Naive thymus-derived CD4-positive, alpha-beta T cell (primary cell): ENCODE results near the gene FAF1. TPM values are rescaled to one million over a fixed set of nuclear protein-coding genes. Genes with fewer than 3 reads are reported as not detected.

Source experiments
- ATAC-seq: fragments of 150-1000 bp; cut with Tn5 transposase; 2 replicates; pipeline ENCODE4 v1.10.0; 2021; ENCODE audit warnings: mild to moderate bottlenecking, moderate library complexity
- CTCF ChIA-PET: fragments of 350-600 bp; sonication (Branson Sonifier 250); formaldehyde crosslinking; loops from one replicate; lab custom pipeline; 2021; ENCODE audit warnings: antibody characterized with exemption; lab: Charles Lee
- POLR2A ChIA-PET: fragments of 350-600 bp; sonication (Branson Sonifier 250); formaldehyde crosslinking; loops from one replicate; lab custom pipeline; 2021; ENCODE audit warnings: antibody characterized with exemption, inconsistent platforms; lab: Charles Lee
- DNase-seq, 9 donors: peaks; one replicate each; pipeline versions ENCODE4 v3.0.0 to v3.0.0-alpha.2; 2020 to 2022; ENCODE audit warnings: mixed read lengths in 1 of 9
- H3K27ac ChIP-seq: one replicate; pipeline ENCODE4 v1.7.0; 2013; ENCODE audit warnings: mild to moderate bottlenecking, low read depth, low read length, moderate library complexity
- H3K27me3 ChIP-seq, 2 donors: one replicate each; pipeline ENCODE4 v1.7.0; 2013; ENCODE audit warnings: low read length in 2 of 2, mild to moderate bottlenecking in 2 of 2, moderate library complexity in 2 of 2; ENCODE audit not compliant: control insufficient read depth in 2 of 2, insufficient read depth in 2 of 2
- H3K36me3 ChIP-seq, 3 experiments: 1 replicate in 2 of 3; 2 replicates in 1 of 3; pipeline ENCODE4 v1.7.0; 2013; ENCODE audit warnings: low read length in 3 of 3, mild to moderate bottlenecking in 3 of 3, moderate library complexity in 1 of 3; ENCODE audit not compliant: insufficient read depth in 3 of 3, control insufficient read depth in 2 of 3
- H3K4me1 ChIP-seq, 2 donors: one replicate each; pipeline ENCODE4 v1.7.0; 2013; ENCODE audit warnings: low read length in 2 of 2, mild to moderate bottlenecking in 2 of 2, moderate library complexity in 1 of 2; ENCODE audit not compliant: control insufficient read depth in 2 of 2, insufficient read depth in 2 of 2
- H3K4me3 ChIP-seq: 2 replicates; pipeline ENCODE4 v1.7.0; 2013; ENCODE audit warnings: mild to moderate bottlenecking, low read length
- H3K9me3 ChIP-seq, 3 experiments: 1 replicate in 2 of 3; 2 replicates in 1 of 3; pipeline ENCODE4 v1.7.0; 2013; ENCODE audit warnings: low read length in 3 of 3; ENCODE audit not compliant: control insufficient read depth in 2 of 3
- H3K27ac Mint-ChIP-seq, 9 donors: one replicate each; pipeline ENCODE4 v1.8.0; 2020 to 2022; ENCODE audit warnings: mixed read lengths in 9 of 9, mild to moderate bottlenecking in 8 of 9, moderate library complexity in 5 of 9, inconsistent platforms in 2 of 9
- H3K27me3 Mint-ChIP-seq, 5 donors: one replicate each; pipeline ENCODE4 v1.8.0; 2021 to 2022; ENCODE audit warnings: mixed read lengths in 5 of 5, mild to moderate bottlenecking in 1 of 5
- H3K36me3 Mint-ChIP-seq, 5 donors: one replicate each; pipeline ENCODE4 v1.8.0; 2020 to 2022; ENCODE audit warnings: mixed read lengths in 5 of 5, mild to moderate bottlenecking in 3 of 5, inconsistent platforms in 1 of 5
- H3K4me1 Mint-ChIP-seq, 7 donors: one replicate each; pipeline ENCODE4 v1.8.0; 2020 to 2022; ENCODE audit warnings: mixed read lengths in 7 of 7, mild to moderate bottlenecking in 3 of 7, inconsistent platforms in 1 of 7
- H3K4me3 Mint-ChIP-seq, 10 donors: one replicate each; pipeline ENCODE4 v1.8.0; 2020 to 2022; ENCODE audit warnings: mild to moderate bottlenecking in 10 of 10, mixed read lengths in 10 of 10, moderate library complexity in 6 of 10, inconsistent platforms in 2 of 10
- H3K9me3 Mint-ChIP-seq, 11 donors: one replicate each; pipeline ENCODE4 v1.8.0; 2020 to 2022; ENCODE audit warnings: mixed read lengths in 11 of 11, mild to moderate bottlenecking in 4 of 11, inconsistent platforms in 1 of 11, moderate library complexity in 1 of 11
- intact Hi-C, 2 donors: fragments of 100-400 bp; cut with micrococcal nuclease; formaldehyde crosslinking; loops; one replicate each; pipeline ENCODE4 v1.15.1; 2023
- polyA plus RNA-seq, 2 donors: library from polyadenylated mRNA; unstranded; fragments of 300-500 nt; fragmentation: Illumina TruSeq; gene quantifications; one replicate each; pipeline ENCODE4 v1.2.3, GENCODE V29; 2021
- total RNA-seq, 6 experiments: library from RNA in 5 of 6; stranded (reverse) in 5 of 6; gene quantifications; 1 replicate in 5 of 6; 2 replicates in 1 of 6; pipeline ENCODE4 v1.2.3 and lab custom pipeline; 2021 to 2026

Gene FAF1
- total and polyA plus RNA-seq, 7 experiments from 2014 or later = 36.9 to 66.6 (median 48.5) TPM

- H3K36me3 ChIP-seq = no peaks in the 10 kb centered on the region
- DNase-seq (no peak), ATAC-seq (no peak)
- H3K4me1 ChIP-seq = no peaks in the 10 kb centered on the region
- intact Hi-C loops = no loop called here
- Mint-ChIP-seq H3K27me3 (no peaks in the 10 kb centered on the region), H3K4me1 (peaks cover 0 to 9% (median 2%) of the 10 kb centered on the region in 7 donors), H3K9me3 (no peaks in the 10 kb centered on the region), H3K4me3 (no peak overlapping the region), H3K27ac (no peak overlapping the region), H3K36me3 (peaks cover 0 to 25% (median 3%) of the 10 kb centered on the region in 5 donors)
- no peaks in the 10 kb centered on the region for H3K27me3 ChIP-seq
- POLR2A ChIA-PET = no interaction called here
- no peaks in the 10 kb centered on the region for H3K9me3 ChIP-seq
- CTCF ChIA-PET = no interaction called here
- H3K4me3 ChIP-seq = no peak overlapping the region
- H3K27ac ChIP-seq = no peak overlapping the region
Measured at GRCh38 chr1:50700621-50701020, 259.4 kb downstream of the FAF1 start.

GRCh38 chr1:50700214-50700613 lies 259.9 kb downstream of the FAF1 start:
- H3K36me3 ChIP-seq = no peaks in the 10 kb centered on the region
- ATAC-seq = no peak
- Mint-ChIP-seq H3K4me3 (no peak overlapping the region), H3K27me3 (no peaks in the 10 kb centered on the region), H3K27ac (no peak overlapping the region), H3K4me1 (peaks cover 0 to 9% (median 2%) of the 10 kb centered on the region in 7 donors), H3K36me3 (peaks cover 0 to 25% (median 3%) of the 10 kb centered on the region in 5 donors), H3K9me3 (no peaks in the 10 kb centered on the region)
- no peak overlapping the region for H3K4me3 ChIP-seq
- CTCF ChIA-PET = no interaction called here
- no peaks in the 10 kb centered on the region for H3K27me3 ChIP-seq
- no peaks in the 10 kb centered on the region for H3K9me3 ChIP-seq
- H3K4me1 ChIP-seq = no peaks in the 10 kb centered on the region
- no peak overlapping the region for H3K27ac ChIP-seq
- POLR2A ChIA-PET = no interaction called here
- intact Hi-C loops = no loop called here
- DNase-seq = no peak

- no peaks in the 10 kb centered on the region for H3K27me3 Mint-ChIP-seq
- ChIA-PET CTCF (no interaction called here), POLR2A (no interaction called here)
- H3K4me1 Mint-ChIP-seq = peaks cover 0 to 9% (median 2%) of the 10 kb centered on the region in 7 donors
- Histone ChIP-seq H3K4me3 (no peak overlapping the region), H3K36me3 (no peaks in the 10 kb centered on the region), H3K4me1 (no peaks in the 10 kb centered on the region), H3K27ac (no peak overlapping the region), H3K9me3 (no peaks in the 10 kb centered on the region), H3K27me3 (no peaks in the 10 kb centered on the region)
- H3K36me3 Mint-ChIP-seq = peaks cover 0 to 25% (median 3%) of the 10 kb centered on the region in 5 donors
- no peak for DNase-seq
- no peak for ATAC-seq
- no peaks in the 10 kb centered on the region for H3K9me3 Mint-ChIP-seq
- H3K27ac Mint-ChIP-seq = no peak overlapping the region
- H3K4me3 Mint-ChIP-seq = no peak overlapping the region
- intact Hi-C loops = no loop called here
Measured at GRCh38 chr1:50699795-50700194, 260.3 kb downstream of the FAF1 start.

GRCh38 chr1:50697440-50698421 lies 262.3 kb downstream of the FAF1 start:
- H3K4me1 ChIP-seq = no peaks in the 10 kb centered on the region
- Mint-ChIP-seq H3K4me1 (peaks cover 0 to 9% (median 0%) of the 10 kb centered on the region in 7 donors), H3K4me3 (no peak overlapping the region), H3K27me3 (no peaks in the 10 kb centered on the region), H3K27ac (no peak overlapping the region), H3K9me3 (no peaks in the 10 kb centered on the region), H3K36me3 (peaks cover 0 to 26% (median 5%) of the 10 kb centered on the region in 5 donors)
- no peaks in the 10 kb centered on the region for H3K36me3 ChIP-seq
- H3K4me3 ChIP-seq = no peak overlapping the region
- no peak overlapping the region for H3K27ac ChIP-seq
- intact Hi-C loops = no loop called here
- no peak for ATAC-seq
- DNase-seq = no peak
- H3K9me3 ChIP-seq = no peaks in the 10 kb centered on the region
- ChIA-PET CTCF (no interaction called here), POLR2A (no interaction called here)
- H3K27me3 ChIP-seq = no peaks in the 10 kb centered on the region

- POLR2A ChIA-PET = no interaction called here
Measured at GRCh38 chr1:50693829-50694228, 266.2 kb downstream of the FAF1 start.

GRCh38 chr1:50684185-50684584 lies 275.9 kb downstream of the FAF1 start:
- Histone ChIP-seq H3K27me3 (no peaks in the 10 kb centered on the region), H3K36me3 (peaks cover 0 to under 1% (median 0%) of the 10 kb centered on the region in 3 experiments), H3K9me3 (no peaks in the 10 kb centered on the region), H3K4me1 (no peaks in the 10 kb centered on the region), H3K4me3 (no peak overlapping the region), H3K27ac (no peak overlapping the region)
- ATAC-seq (no peak), DNase-seq (no peak)
- ChIA-PET CTCF (interaction anchor here (0.7 kb wide), 1 partner anchor 24 kb away, joined by 3 read pairs; no protein-coding TSS in a partner anchor), POLR2A (interaction anchor here (0.7 kb wide), 1 partner anchor 504 kb away, joined by 3 read pairs; no protein-coding TSS in a partner anchor)
- intact Hi-C loops = no loop called here
- Mint-ChIP-seq H3K9me3 (no peaks in the 10 kb centered on the region), H3K27me3 (no peaks in the 10 kb centered on the region), H3K4me1 (peaks cover 0 to 4% (median 0%) of the 10 kb centered on the region in 7 donors), H3K4me3 (no peak overlapping the region), H3K27ac (no peak overlapping the region), H3K36me3 (peaks cover 0 to 26% (median 14%) of the 10 kb centered on the region in 5 donors)

More at GRCh38 chr1:50693829-50694228, 266.2 kb downstream of the FAF1 start:
- intact Hi-C loops = no loop called here
- Histone ChIP-seq H3K4me3 (no peak overlapping the region), H3K4me1 (no peaks in the 10 kb centered on the region), H3K27ac (no peak overlapping the region), H3K27me3 (no peaks in the 10 kb centered on the region), H3K9me3 (no peaks in the 10 kb centered on the region), H3K36me3 (peaks cover 0 to 3% (median 0%) of the 10 kb centered on the region in 3 experiments)
- ATAC-seq = no peak
- Mint-ChIP-seq H3K27me3 (no peaks in the 10 kb centered on the region), H3K9me3 (peaks cover 0 to 2% (median 0%) of the 10 kb centered on the region in 11 donors), H3K27ac (no peak overlapping the region), H3K4me3 (no peak overlapping the region), H3K36me3 (peaks cover 0 to 33% (median 21%) of the 10 kb centered on the region in 5 donors), H3K4me1 (peaks cover 0 to 2% (median 0%) of the 10 kb centered on the region in 7 donors)
- DNase-seq = no peak
- CTCF ChIA-PET = no interaction called here
